ENCODE measurements around the gene OGFOD2.

OGFOD2 gene

DNA sequence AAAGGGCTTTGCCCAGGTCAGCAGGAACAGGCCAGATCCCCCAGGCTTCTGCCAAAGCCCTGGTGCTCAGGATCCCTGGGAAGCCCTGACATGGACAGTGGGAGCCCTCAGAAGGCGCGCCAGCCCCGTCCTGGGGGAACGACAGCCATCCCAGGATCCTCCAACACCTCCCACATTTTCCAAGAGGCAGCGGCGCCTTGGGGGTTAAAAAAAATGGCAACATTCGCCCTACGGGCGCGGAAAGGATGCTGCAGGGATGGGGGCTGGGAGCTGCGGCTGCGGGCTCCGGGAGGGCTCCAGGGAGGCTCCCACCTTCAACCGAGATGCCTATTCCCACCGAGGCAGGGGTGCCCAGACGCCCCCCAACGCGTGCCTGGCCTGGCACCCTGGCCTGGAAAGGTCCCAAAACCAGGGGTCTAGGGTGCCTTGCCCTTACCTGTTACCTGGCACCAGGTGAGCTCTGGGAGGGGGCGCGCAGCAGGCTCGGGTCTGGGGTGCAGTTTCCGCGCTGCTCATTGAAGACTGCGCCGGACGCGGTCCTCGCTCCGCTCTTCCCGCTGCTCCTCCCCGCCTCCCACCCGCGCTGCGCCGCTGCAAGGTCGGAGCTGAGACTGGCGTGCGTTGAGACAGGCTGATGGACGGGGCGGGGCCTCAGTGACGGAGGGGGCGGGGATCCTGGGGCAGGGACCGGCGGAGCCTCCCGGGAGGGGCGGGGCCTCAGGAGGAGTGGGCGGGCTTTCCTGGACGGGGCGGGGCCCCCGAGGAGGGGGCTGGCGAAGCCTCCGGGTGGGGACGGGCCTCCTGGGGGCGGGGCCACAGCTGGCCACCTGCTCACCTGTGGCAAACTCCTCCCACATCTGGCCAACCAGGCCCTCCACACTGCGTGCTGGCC lies 8.9 kb upstream of the OGFOD2 start, which contains the start of gene ABCB9:
Gene ABCB9, minus strand, starts transcription at position 613 of the 892 bp plus-strand sequence. CDS start 6,228 bp downstream, outside the sequence.
- Histone ChIP-seq H3K4me3 (ENCODE audit: severe bottlenecking) (peak within 1 kb of the TSS; percentile 90), H3K27ac (ENCODE audit: poor library complexity, severe bottlenecking) (peak within 1 kb of the TSS; percentile 37), H3K4me1 (ENCODE audit: insufficient read depth, poor library complexity, severe bottlenecking) (no peaks in the 10 kb centered on the region), H3K27me3 (ENCODE audit: insufficient read depth, poor library complexity, severe bottlenecking) (no peaks in the 10 kb centered on the region), H3K9me3 (ENCODE audit: severe bottlenecking) (no peaks in the 10 kb centered on the region), H3K36me3 (ENCODE audit: low read depth) (no peaks in the 10 kb centered on the region)
- ATAC-seq (ENCODE audit: low read depth) (peak; percentile 89), DNase-seq (ENCODE audit: low spot score) (peak; percentile 95)
- TF ChIP-seq, protein P1, sequence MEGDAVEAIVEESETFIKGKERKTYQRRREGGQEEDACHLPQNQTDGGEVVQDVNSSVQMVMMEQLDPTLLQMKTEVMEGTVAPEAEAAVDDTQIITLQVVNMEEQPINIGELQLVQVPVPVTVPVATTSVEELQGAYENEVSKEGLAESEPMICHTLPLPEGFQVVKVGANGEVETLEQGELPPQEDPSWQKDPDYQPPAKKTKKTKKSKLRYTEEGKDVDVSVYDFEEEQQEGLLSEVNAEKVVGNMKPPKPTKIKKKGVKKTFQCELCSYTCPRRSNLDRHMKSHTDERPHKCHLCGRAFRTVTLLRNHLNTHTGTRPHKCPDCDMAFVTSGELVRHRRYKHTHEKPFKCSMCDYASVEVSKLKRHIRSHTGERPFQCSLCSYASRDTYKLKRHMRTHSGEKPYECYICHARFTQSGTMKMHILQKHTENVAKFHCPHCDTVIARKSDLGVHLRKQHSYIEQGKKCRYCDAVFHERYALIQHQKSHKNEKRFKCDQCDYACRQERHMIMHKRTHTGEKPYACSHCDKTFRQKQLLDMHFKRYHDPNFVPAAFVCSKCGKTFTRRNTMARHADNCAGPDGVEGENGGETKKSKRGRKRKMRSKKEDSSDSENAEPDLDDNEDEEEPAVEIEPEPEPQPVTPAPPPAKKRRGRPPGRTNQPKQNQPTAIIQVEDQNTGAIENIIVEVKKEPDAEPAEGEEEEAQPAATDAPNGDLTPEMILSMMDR (IDR thresholded peaks at IDR 0.05; ENCODE audit: poor library complexity, severe bottlenecking): no peak

DNA sequence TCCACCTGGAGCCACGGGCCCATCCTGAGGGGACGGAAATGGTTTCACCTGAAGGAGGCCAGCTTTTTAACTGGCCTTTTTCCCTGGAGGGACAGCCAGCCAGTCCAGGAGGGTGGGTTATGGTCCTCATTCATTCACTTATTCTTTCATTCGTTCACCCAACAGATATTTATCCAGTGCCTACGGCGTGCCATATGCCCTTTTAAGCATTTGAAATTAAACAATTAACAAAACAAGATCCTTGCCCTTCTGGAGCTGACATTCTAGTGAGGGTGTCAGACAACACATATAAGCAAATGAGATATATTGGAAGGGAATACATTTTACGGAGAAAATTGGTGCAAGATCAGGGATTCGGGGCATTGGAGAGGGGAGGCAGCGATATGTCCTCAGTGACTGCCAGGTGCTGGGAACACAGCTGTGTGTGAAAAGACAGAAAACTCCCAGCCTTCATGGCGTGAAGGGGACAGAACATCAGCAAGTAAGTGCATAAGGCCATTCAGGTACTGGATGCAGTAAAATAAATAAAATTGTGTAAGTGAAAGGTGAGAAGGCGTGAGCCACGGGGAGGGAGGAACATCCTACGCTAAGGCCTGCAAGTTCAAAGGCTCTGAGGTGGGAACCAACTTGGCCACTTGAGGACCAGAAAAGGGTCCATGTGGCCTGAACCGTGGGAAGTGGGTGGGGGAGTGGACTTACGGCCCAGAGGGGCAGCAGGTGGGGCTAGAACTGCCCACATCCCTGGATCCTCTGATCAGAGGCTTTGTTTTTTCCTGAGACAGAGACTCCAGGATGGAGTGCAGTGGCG lies 8.1 kb upstream of the OGFOD2 start:
- Histone ChIP-seq H3K27ac (ENCODE audit: poor library complexity, severe bottlenecking) (no peak overlapping the region), H3K4me1 (ENCODE audit: insufficient read depth, poor library complexity, severe bottlenecking) (no peaks in the 10 kb centered on the region), H3K27me3 (ENCODE audit: insufficient read depth, poor library complexity, severe bottlenecking) (no peaks in the 10 kb centered on the region), H3K9me3 (ENCODE audit: severe bottlenecking) (no peaks in the 10 kb centered on the region), H3K36me3 (ENCODE audit: low read depth) (no peaks in the 10 kb centered on the region), H3K4me3 (ENCODE audit: severe bottlenecking) (no peak overlapping the region)
- DNase-seq (ENCODE audit: low spot score) (no peak), ATAC-seq (ENCODE audit: low read depth) (no peak)
- TF ChIP-seq, protein P1 (IDR thresholded peaks at IDR 0.05; ENCODE audit: poor library complexity, severe bottlenecking): no peak

DNA sequence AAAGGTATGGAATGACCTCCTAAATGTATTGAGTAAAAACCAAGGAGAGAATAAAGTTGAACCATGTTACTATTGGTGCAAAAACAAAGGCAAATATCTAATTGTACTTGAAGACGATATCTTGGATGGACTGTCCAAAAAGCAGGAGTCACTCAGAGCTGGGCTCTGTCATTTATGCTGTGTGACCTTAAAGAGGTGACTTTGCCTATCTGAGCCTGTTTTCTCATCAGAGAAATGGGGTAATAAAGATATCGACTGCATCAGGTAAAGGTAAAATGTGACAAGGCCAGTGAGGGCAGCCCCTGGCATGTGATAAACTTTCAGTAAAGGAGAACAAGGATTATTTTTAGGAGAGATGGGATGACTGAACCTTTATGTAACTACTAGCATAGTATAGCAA lies 6.9 kb upstream of the OGFOD2 start:
- Histone ChIP-seq H3K27me3 (ENCODE audit: insufficient read depth, poor library complexity, severe bottlenecking) (no peaks in the 10 kb centered on the region), H3K27ac (ENCODE audit: poor library complexity, severe bottlenecking) (no peak overlapping the region), H3K4me3 (ENCODE audit: severe bottlenecking) (no peak overlapping the region), H3K36me3 (ENCODE audit: low read depth) (peaks cover 4% of the 10 kb centered on the region; the same call in 1 of the 2 replicates), H3K4me1 (ENCODE audit: insufficient read depth, poor library complexity, severe bottlenecking) (no peaks in the 10 kb centered on the region), H3K9me3 (ENCODE audit: severe bottlenecking) (no peaks in the 10 kb centered on the region)
- DNase-seq (ENCODE audit: low spot score) (no peak), ATAC-seq (ENCODE audit: low read depth) (no peak)
- TF ChIP-seq, protein P1 (IDR thresholded peaks at IDR 0.05; ENCODE audit: poor library complexity, severe bottlenecking): no peak

DNA sequence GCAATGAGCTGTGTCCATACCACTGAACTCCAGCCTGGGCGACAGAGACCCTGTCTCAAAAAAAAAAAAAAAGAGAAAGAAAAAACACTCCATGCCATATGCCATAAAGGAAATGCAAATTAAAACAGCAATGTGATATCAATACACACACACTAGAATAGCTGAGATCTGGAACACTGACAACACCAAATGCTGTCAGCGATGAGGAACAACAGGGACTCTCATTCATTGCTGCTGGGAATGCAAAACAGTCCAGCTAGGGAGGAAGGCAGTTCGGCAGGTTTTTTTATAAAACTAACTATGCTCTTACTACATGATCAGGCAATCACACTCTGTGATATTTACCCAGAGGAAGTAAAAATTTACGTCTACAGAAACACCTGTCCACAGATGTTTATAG lies 5.4 kb upstream of the OGFOD2 start:
- TF ChIP-seq, protein P1 (IDR thresholded peaks at IDR 0.05; ENCODE audit: poor library complexity, severe bottlenecking): no peak
- no peaks in the 10 kb centered on the region for H3K27me3 ChIP-seq (ENCODE audit: insufficient read depth, poor library complexity, severe bottlenecking)
- DNase-seq (ENCODE audit: low spot score) (no peak), ATAC-seq (ENCODE audit: low read depth) (no peak)
- no peak overlapping the region for H3K4me3 ChIP-seq (ENCODE audit: severe bottlenecking)
- no peaks in the 10 kb centered on the region for H3K4me1 ChIP-seq (ENCODE audit: insufficient read depth, poor library complexity, severe bottlenecking)
- no peak overlapping the region for H3K27ac ChIP-seq (ENCODE audit: poor library complexity, severe bottlenecking)
- H3K9me3 ChIP-seq (ENCODE audit: severe bottlenecking): no peaks in the 10 kb centered on the region
- H3K36me3 ChIP-seq (ENCODE audit: low read depth): peaks cover 4% of the 10 kb centered on the region; the same call in 1 of the 2 replicates
